Prostate gland (tissue), 1 donor: ENCODE data around the gene MYH15.

Experiments
- POLR2A ChIP-seq: fragments of 450-650 bp; IDR thresholded peaks from one replicate; pipeline ENCODE4 v1.6.1; 2016; ENCODE audit warnings: antibody characterized with exemption, mild to moderate bottlenecking
- POLR2AphosphoS5 ChIP-seq: sonication (generic); formaldehyde crosslinking; IDR thresholded peaks from one replicate; pipeline ENCODE4 v1.6.1; 2017; ENCODE audit warnings: antibody characterized with exemption

DNA sequence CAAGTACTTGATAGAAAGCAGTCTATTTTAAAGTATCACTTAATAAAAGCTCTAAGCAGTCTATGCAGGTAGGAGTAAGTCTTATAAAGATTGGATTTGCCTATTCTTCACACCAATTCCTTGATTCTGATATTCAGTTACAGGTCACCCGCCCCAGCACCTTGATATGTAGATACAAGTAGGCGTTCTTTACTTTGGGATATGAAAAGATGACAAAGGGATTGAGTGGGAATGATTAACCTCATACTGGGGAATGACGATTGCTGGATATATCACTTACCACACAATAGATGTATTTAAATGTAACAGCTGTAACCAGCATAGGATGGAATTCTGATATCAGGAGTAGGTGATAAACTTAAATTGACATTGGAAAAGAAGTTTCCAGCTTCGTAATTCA lies 166.9 kb downstream of the MYH15 start:
- no peak for TF ChIP-seq POLR2A
- TF ChIP-seq POLR2AphosphoS5 = no peak
